ENCODE results near the gene HSDL2.
A peak's percentile ranks its signal among the peaks of the same experiment; 100 is the strongest.
"Not testable (repeated sequence)": the region's sequence is repeated elsewhere in the genome, so short reads cannot be mapped to it uniquely, and the experiment has no call there.

The HSDL2 gene

DNA sequence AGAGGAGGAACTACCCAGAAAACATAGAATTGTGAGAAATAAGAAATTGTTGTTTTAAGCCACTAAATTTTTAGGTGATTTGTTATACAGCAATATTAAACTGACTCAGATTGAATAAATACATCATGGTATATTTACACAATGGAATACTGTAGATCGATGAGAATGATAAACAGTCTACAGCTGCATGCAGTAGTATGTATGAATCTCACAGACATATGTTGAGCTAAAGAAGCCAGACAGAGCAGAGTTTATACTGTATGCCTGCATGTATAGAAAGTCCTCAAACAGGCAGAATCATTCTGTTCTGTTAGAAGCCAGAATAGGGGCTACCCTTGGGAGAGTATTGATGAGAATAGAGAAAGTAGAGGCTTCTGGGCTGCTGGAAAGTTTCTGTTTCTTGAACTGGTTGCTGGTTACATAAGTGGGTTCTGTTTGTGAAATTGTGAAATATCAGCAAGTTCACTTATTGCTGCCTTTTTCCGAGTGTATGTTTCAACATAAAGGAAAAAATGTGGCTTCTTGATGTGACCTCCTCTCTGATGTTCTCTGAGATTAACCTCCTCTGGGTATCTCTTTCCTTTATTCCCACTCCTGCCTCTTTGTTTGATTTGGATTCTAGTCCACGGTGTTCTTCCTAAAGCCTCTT, 116.3 kb downstream of the HSDL2 start:
- H3K36me3 Mint-ChIP-seq = peaks cover 31 to 33% of the 10 kb centered on the region in 2 donors
- no peak overlapping the region for H3K27ac Mint-ChIP-seq
- DNase-seq (no peak), ATAC-seq (replicated peaks) (no peak)
- peaks cover 0 to 21% of the 10 kb centered on the region in 2 donors for H3K4me1 Mint-ChIP-seq
- peaks cover 7 to 23% of the 10 kb centered on the region in 2 donors for H3K9me3 Mint-ChIP-seq
- H3K4me3 Mint-ChIP-seq = no peak overlapping the region
- no peaks in the 10 kb centered on the region for H3K27me3 Mint-ChIP-seq

DNA sequence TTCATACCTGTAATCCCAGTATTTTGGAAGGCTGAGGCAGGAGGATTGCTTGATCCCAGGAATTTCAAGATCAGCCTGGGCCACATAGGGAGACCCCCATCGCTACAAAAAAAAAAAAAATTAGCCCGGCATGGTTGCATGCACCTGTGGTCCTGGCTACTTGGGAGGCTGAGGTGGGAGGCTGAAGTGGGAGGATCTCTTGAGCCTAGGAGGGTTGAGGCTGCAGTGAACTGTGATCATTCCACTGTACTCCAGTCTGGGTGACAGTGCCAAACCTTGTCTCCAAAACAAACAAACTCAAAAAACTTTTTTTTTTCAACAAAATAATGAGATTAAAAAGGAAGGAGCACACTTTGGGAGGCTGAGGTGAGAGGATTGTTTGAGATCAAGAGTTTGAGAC, 120.9 kb downstream of the HSDL2 start:
- H3K27me3 Mint-ChIP-seq = no peaks in the 10 kb centered on the region

DNA sequence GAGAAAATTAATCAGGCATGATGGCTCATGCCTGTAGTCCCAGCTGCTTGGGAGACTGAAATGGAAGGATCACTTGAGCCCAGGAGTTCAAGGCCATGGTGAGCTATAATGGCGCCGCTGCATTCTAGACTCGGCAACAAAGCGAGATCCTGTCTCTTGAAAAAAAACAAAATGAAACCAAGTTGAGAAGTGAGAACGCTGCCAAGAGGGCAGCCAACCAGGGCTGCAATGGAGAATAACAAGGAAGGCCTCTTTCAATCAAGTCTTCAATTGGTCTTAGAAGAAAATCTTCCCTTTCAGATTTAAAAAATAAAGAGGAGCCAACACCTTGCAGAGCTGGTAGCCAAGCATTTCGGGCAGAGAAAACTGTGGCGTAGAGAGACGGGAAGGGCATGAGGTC, 121.4 kb downstream of the HSDL2 start:
- H3K36me3 Mint-ChIP-seq = peaks cover 0 to 3% of the 10 kb centered on the region in 2 donors
- H3K4me1 Mint-ChIP-seq = peaks cover 0 to 15% of the 10 kb centered on the region in 2 donors
- ATAC-seq (replicated peaks) = no peak
- H3K4me3 Mint-ChIP-seq = no peak overlapping the region
- no peak for DNase-seq
- peak overlapping the region; percentile 42 for H3K27ac Mint-ChIP-seq
- no peaks in the 10 kb centered on the region for H3K9me3 Mint-ChIP-seq
- no peaks in the 10 kb centered on the region for H3K27me3 Mint-ChIP-seq

More for the DNA sequence above, 120.9 kb downstream of the HSDL2 start:
- no peak for DNase-seq
- H3K9me3 Mint-ChIP-seq = no peaks in the 10 kb centered on the region
- H3K4me3 Mint-ChIP-seq = no peak overlapping the region
- no peak overlapping the region for H3K27ac Mint-ChIP-seq
- H3K4me1 Mint-ChIP-seq = peaks cover 0 to 15% of the 10 kb centered on the region in 2 donors
- no peak for ATAC-seq (replicated peaks)
- H3K36me3 Mint-ChIP-seq = peaks cover 3% of the 10 kb centered on the region in 2 donors

DNA sequence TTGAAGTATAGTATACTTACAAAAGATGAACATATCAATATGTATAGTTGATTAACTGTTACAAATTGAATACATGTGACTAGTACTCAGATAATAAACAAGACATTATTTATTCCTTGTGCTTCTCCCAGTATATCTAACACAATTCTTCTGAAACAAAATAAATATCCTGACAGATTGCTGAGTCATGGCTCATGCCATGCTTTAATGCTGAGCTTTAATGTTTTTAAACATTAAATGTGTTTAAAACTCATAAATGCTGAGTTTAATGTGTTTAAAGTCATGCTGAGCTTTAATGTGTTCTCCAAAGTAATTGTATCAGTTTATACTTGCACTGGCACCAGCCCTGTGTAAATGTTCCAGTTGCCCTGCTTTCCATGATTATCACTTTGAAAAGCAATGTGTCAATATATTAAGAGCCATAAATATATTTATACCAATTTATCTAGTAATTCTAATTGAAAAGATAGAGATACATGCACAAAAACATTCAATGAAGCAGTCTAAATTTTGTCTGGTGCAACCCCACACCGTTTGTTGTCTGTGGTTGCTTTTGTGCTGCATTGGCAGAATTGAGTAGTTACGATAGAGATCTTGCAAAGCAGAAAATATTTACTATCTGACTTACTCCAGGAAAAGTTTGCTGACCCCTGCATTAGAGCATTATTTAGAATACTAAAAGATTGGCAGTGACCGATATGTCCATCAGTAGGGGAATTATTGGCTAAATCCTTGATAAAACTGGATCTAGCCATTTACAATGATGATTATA, 122.5 kb downstream of the HSDL2 start:
- Mint-ChIP-seq H3K9me3 (no peaks in the 10 kb centered on the region), H3K36me3 (peaks cover 0 to 3% of the 10 kb centered on the region in 2 donors), H3K4me1 (peaks cover 0 to 15% of the 10 kb centered on the region in 2 donors), H3K4me3 (no peak overlapping the region), H3K27me3 (no peaks in the 10 kb centered on the region), H3K27ac (no peak overlapping the region)
- DNase-seq (no peak), ATAC-seq (replicated peaks) (no peak)

DNA sequence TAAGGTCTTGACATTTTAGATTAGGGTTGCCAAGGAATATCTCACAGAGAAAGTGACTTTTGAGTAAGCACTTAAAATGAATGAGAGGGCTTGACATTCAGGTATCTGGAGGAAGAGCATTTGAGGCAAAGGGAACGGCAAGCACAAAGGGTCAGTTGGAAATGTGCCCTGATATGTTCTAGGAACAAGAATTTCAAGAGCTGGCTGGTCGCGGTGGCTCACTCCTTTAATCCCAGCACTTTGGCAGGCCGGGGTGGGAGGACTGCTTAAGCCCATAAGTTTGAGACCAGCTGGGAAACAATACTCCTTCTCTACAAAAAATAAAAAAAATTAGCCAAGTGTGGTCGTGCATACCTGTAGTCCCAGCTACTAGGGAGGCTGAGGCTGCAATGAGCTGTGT, 123.3 kb downstream of the HSDL2 start:
- DNase-seq (no peak), ATAC-seq (replicated peaks) (no peak)
- peaks cover 0 to 15% of the 10 kb centered on the region in 2 donors for H3K4me1 Mint-ChIP-seq
- peaks cover 0 to 3% of the 10 kb centered on the region in 2 donors for H3K36me3 Mint-ChIP-seq
- no peaks in the 10 kb centered on the region for H3K27me3 Mint-ChIP-seq
- H3K27ac Mint-ChIP-seq = no peak overlapping the region
- no peak overlapping the region for H3K4me3 Mint-ChIP-seq
- H3K9me3 Mint-ChIP-seq = no peaks in the 10 kb centered on the region

DNA sequence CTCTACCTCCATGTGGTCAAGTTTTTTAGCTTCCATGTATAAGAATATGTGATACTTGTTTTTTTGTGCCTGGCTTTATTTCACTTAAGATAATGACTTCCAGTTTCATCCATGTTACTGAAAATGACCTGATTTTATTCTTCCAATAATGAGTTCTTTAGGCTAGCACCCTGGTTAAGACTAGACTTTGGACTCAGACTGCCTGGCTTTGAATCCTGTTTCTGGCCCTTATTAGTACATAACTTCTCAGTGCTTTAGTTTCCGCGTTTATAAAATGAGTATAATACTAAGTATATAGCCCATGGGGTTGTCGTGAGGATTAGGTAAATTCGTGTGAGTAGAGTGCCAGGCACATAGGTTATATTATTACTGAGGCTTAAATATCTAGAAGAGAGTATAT, 125.2 kb downstream of the HSDL2 start:
- DNase-seq (no peak), ATAC-seq (replicated peaks) (no peak)
- H3K4me3 Mint-ChIP-seq = no peak overlapping the region
- H3K27me3 Mint-ChIP-seq = no peaks in the 10 kb centered on the region
- H3K9me3 Mint-ChIP-seq = no peaks in the 10 kb centered on the region
- peaks cover 0 to 3% of the 10 kb centered on the region in 2 donors for H3K36me3 Mint-ChIP-seq
- peaks cover 0 to 15% of the 10 kb centered on the region in 2 donors for H3K4me1 Mint-ChIP-seq
- no peak overlapping the region for H3K27ac Mint-ChIP-seq

DNA sequence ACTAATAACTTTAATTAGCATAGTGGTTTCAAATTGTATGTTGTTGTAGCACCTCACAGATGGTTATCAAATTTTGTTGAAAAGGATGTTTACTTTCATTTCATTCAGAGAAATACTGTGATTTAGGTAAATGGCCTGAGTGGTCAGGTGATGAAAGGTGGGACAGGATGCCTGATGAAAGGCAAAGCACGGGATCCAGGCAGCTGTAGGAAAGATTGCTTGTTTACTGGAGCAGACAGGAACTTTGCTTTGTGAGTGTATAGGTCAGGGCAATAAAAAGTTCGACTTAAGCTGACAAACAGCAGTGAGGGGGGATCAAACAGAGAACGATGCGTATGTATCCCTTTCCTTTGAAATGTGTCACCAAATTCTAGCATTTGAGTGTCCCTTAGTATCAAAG, 125.7 kb downstream of the HSDL2 start:
- ATAC-seq (replicated peaks) (no peak), DNase-seq (no peak)
- H3K9me3 Mint-ChIP-seq = no peaks in the 10 kb centered on the region
- H3K27ac Mint-ChIP-seq = no peak overlapping the region
- no peak overlapping the region for H3K4me3 Mint-ChIP-seq
- peaks cover 0 to 3% of the 10 kb centered on the region in 2 donors for H3K36me3 Mint-ChIP-seq
- no peaks in the 10 kb centered on the region for H3K27me3 Mint-ChIP-seq
- H3K4me1 Mint-ChIP-seq = peaks cover 0 to 15% of the 10 kb centered on the region in 2 donors

DNA sequence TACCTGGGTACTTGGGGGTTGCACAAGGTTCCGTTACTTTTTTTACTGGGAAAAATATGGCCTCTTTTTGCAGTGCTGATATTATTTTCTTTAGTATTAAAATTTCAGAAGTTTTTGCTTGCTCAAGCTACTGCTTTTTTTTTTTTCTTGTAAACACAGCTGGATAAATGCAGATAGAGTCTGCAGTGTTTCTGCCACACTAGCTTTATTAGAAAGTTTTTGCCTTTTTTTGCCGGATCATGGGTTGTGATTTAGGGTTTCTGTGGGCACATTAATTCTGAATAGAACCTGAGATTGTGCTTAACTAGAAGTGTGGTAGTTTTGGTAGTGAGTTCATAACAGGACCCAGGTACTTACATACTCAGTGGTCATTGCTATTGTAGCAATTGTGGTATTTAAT, 126.7 kb downstream of the HSDL2 start:
- no peak overlapping the region for H3K4me3 Mint-ChIP-seq
- no peak for ATAC-seq (replicated peaks)
- peaks cover 0 to 10% of the 10 kb centered on the region in 2 donors for H3K4me1 Mint-ChIP-seq
- H3K36me3 Mint-ChIP-seq = no peaks in the 10 kb centered on the region
- no peak for DNase-seq
- H3K9me3 Mint-ChIP-seq = no peaks in the 10 kb centered on the region
- H3K27ac Mint-ChIP-seq = no peak overlapping the region
- H3K27me3 Mint-ChIP-seq = no peaks in the 10 kb centered on the region

DNA sequence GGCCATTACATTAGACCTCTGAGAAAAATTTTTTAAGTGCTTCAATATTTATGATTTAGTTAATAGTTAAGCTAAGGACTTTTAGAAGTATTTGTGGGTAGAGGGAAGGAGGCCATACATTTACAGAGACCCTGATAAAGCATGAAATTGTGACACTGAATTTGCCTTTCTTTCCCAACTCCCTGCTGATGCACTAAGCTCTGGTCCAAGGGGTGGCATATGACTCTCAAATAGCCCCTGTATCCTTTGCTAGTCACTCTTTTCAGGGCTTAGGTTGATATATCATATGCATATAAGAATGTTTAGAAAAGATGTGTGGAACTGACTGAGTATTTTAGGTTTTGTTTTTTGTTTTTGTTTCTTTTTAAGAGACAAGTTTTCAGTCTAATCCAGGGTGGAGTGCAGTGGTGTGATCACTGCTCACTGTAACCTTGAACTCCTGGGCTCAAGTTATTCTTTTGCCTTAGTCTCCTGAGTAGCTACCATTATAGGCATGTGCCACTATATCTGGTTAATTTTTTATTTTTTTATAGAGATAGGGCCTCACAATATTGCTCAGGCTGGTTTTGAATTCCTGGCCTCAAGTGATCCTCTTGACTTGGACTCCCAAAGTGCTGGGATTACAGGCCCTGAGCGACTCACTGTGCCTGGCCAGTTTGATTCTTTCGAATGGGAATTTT, 127.2 kb downstream of the HSDL2 start:
- Mint-ChIP-seq H3K9me3 (no peaks in the 10 kb centered on the region), H3K27ac (no peak overlapping the region), H3K27me3 (no peaks in the 10 kb centered on the region), H3K4me3 (no peak overlapping the region), H3K4me1 (peaks cover 0 to 10% of the 10 kb centered on the region in 2 donors), H3K36me3 (no peaks in the 10 kb centered on the region)
- DNase-seq (no peak), ATAC-seq (replicated peaks) (no peak)

DNA sequence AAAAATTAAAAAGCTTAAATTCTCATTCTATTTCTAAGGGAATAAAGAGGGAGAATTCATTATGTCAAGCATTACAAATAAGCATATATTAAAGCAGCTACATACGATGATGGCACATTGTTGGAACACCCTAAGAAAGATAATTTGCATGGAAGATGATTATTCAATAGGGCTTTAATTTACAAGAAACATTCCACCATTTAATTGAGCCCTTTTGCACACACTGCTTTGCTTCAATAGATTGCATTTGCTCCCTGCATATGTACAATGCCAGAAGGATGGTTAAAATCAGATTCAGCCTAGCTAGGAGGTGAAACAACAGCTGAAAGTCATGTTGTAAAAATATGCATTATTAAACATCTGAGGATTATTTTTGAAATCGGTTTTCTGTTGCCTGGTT, 128.5 kb downstream of the HSDL2 start:
- no peaks in the 10 kb centered on the region for H3K9me3 Mint-ChIP-seq
- peaks cover 0 to 2% of the 10 kb centered on the region in 2 donors for H3K4me1 Mint-ChIP-seq
- H3K36me3 Mint-ChIP-seq = no peaks in the 10 kb centered on the region
- H3K4me3 Mint-ChIP-seq = no peak overlapping the region
- DNase-seq = no peak
- ATAC-seq (replicated peaks) = no peak
- H3K27me3 Mint-ChIP-seq = no peaks in the 10 kb centered on the region
- H3K27ac Mint-ChIP-seq = no peak overlapping the region

DNA sequence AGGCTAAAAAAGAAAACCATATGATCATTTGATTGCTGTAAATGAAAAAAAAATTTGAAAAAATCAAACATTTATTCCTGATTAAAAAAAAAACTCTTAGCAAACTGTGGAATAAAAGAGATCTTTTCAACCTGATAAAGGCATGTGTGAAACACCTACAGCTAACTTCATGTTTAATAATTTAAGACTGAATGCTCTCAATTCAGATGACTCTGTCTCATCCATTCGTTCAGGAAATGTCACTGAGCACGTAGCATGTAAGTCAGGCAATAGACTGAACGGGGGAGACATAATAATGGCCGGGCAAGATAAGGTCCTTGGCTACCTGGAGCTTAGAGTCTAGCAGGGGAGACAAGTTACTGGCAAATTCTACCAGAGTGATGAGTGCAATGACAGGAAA, 132.5 kb downstream of the HSDL2 start:
- H3K36me3 Mint-ChIP-seq; H3K27ac Mint-ChIP-seq; DNase-seq; H3K4me1 Mint-ChIP-seq; H3K27me3 Mint-ChIP-seq; H3K9me3 Mint-ChIP-seq; H3K4me3 Mint-ChIP-seq; ATAC-seq (replicated peaks): not testable (repeated sequence)

DNA sequence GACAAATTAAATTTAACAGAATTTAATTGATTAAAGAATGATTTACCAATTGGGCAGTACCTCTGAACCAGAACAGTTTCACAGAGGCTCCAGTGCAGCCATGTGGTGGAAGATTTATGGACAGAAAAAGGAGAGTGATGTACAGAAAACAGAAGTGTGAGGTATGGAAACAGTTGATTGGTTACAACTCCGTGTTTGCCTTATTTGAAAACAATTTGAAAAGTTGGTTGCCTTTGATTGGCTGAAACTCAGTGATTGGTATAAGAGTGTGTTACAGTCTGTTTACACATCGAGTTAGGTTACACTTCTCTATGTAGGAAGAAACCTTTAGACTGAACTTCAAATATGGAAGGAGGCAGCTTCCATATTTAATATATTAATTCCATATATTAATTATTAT, 136.9 kb downstream of the HSDL2 start:
- Mint-ChIP-seq H3K27ac (no peak overlapping the region), H3K4me3 (no peak overlapping the region), H3K9me3 (no peaks in the 10 kb centered on the region), H3K36me3 (no peaks in the 10 kb centered on the region), H3K4me1 (peaks cover 4 to 14% of the 10 kb centered on the region in 2 donors), H3K27me3 (no peaks in the 10 kb centered on the region)
- no peak for DNase-seq
- ATAC-seq (replicated peaks) = no peak

DNA sequence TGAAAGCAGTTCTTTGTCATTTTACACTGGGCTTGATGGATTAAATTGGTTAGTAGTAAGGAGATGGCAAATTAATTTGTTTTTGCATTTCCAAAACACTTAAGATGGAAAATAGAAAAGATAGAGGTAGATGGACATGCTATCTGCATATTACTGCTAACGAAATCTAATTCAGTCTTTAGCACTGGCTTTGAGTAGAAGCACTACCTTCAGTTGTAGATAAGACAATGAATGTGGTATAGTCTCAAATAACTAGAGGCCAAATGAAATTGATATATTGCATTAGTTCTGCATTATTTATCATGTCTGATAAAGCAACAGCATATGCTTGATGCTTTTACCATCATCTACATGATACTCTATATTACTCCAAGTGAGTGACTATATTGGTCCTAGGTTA, 140.2 kb downstream of the HSDL2 start:
- H3K9me3 Mint-ChIP-seq = no peaks in the 10 kb centered on the region
- no peak overlapping the region for H3K4me3 Mint-ChIP-seq
- ATAC-seq (replicated peaks) = no peak
- no peaks in the 10 kb centered on the region for H3K36me3 Mint-ChIP-seq
- peaks cover 4 to 14% of the 10 kb centered on the region in 2 donors for H3K4me1 Mint-ChIP-seq
- no peak for DNase-seq
- no peaks in the 10 kb centered on the region for H3K27me3 Mint-ChIP-seq
- no peak overlapping the region for H3K27ac Mint-ChIP-seq

DNA sequence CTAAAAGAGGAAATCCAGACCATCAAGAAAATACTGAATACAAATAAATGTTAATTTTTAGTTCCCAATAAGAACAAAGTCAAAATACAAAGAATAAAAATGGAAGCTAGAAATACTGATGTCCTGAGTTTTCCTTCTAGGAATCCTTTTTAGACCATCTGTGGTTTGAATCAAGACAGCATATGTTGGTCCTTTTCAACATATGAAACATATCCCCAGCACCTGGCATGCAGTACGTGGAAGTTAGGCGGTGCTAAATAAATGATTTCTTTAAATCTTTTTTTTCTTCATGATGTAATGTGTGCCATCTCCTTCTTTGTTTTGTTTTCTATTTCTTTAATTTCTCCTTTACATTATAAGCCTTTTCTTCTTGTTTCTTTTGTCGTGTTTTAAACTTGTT, 140.7 kb downstream of the HSDL2 start:
- no peaks in the 10 kb centered on the region for H3K36me3 Mint-ChIP-seq

More for the DNA sequence above, 140.7 kb downstream of the HSDL2 start:
- Mint-ChIP-seq H3K9me3 (no peaks in the 10 kb centered on the region), H3K27me3 (no peaks in the 10 kb centered on the region), H3K4me3 (no peak overlapping the region), H3K27ac (no peak overlapping the region), H3K4me1 (peaks cover 4 to 14% of the 10 kb centered on the region in 2 donors)
- ATAC-seq (replicated peaks) = no peak
- DNase-seq = no peak
